Measurements from ENCODE around the gene ARMCX4.

Gene ARMCX4

DNA sequence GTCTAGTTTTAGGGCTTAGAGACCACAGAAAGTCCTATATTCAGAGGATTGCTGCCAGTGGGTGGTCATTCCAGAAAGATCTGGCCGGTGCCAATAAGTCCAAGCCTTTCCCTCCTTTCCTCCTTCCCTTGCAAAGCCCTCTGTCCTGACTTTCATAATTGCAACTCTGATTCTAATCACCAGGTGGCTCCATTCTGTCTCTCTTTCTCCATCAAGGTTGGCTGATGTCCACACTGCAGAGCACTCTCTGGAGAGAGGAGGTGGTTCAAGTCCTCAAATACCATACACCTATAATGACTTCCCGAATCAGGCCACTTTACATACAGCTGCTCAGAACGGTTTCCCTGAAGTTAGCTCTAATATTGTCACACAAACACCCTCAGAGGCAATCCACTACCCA, 22.4 kb upstream of the ARMCX4 start:
- peaks cover 0 to 3% (median under 1%) of the 10 kb centered on the region in 4 experiments for H3K36me3 ChIP-seq (ENCODE audit: control insufficient read depth in 4 of 4, insufficient read depth in 4 of 4, low read length in 3 of 4)
- WGBS (ENCODE audit: insufficient coverage): 68% methylated on average over 2 of the region's 3 CpGs
- no peaks in the 10 kb centered on the region for H3K27me3 ChIP-seq (replicated peaks in 2 of 5; ENCODE audit: control insufficient read depth in 4 of 5, insufficient read depth in 5 of 5, low read length in 4 of 5)
- H3K9me3 ChIP-seq (ENCODE audit: control extremely low read depth in 1 of 5, control insufficient read depth in 4 of 5, insufficient read depth in 2 of 5, low read depth in 1 of 5, low read length in 4 of 5): no peaks in the 10 kb centered on the region
- peak in 2 of 3 donors; percentile 3 to 17 for DNase-seq
- ChIA-PET CTCF (interaction anchor here (1.0 to 1.1 kb wide), 2 partner anchors 335 to 337 kb away, joined by 3 read pairs; no protein-coding TSS in a partner anchor), POLR2A (no interaction called here)
- no peaks in the 10 kb centered on the region for H3K4me1 ChIP-seq (ENCODE audit: control extremely low read depth in 1 of 4, control insufficient read depth in 4 of 4, insufficient read depth in 4 of 4, low read length in 3 of 4)
- H3K27ac ChIP-seq (ENCODE audit: insufficient read depth in 1 of 2, low read depth in 1 of 2, low read length in 2 of 2, poor library complexity in 1 of 2, severe bottlenecking in 2 of 2): no peak overlapping the region
- no peak overlapping the region for H3K4me3 ChIP-seq (ENCODE audit: control insufficient read depth in 1 of 7, extremely low read depth in 1 of 7, insufficient read depth in 4 of 7, low read depth in 2 of 7, low read length in 6 of 7)

DNA sequence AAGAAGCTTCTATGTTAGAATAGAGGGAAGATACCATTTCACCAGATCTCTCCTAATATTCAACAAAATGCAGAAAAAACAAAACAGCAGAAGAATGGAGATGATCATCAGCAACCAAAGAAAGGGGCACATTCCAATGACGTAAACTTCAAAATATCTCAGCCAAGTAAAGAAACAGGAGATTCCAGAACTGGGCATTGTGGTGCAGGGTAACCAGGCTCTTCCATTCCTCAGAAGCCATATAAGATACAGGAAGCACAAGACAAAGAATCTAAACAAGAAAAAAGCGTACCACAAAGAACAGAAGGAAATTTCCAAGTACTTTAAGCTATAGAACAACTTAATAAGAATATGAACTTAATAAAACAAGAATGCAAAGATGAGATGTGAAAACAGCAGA, 6.9 kb upstream of the ARMCX4 start:
- Histone ChIP-seq H3K36me3 (ENCODE audit: control insufficient read depth in 4 of 4, insufficient read depth in 4 of 4, low read length in 3 of 4) (no peaks in the 10 kb centered on the region), H3K27ac (ENCODE audit: insufficient read depth in 1 of 2, low read depth in 1 of 2, low read length in 2 of 2, poor library complexity in 1 of 2, severe bottlenecking in 2 of 2) (no peak overlapping the region), H3K27me3 (replicated peaks in 2 of 5; ENCODE audit: control insufficient read depth in 4 of 5, insufficient read depth in 5 of 5, low read length in 4 of 5) (no peaks in the 10 kb centered on the region), H3K4me3 (ENCODE audit: control insufficient read depth in 1 of 7, extremely low read depth in 1 of 7, insufficient read depth in 4 of 7, low read depth in 2 of 7, low read length in 6 of 7) (no peak overlapping the region), H3K9me3 (ENCODE audit: control extremely low read depth in 1 of 5, control insufficient read depth in 4 of 5, insufficient read depth in 2 of 5, low read depth in 1 of 5, low read length in 4 of 5) (no peaks in the 10 kb centered on the region), H3K4me1 (ENCODE audit: control extremely low read depth in 1 of 4, control insufficient read depth in 4 of 4, insufficient read depth in 4 of 4, low read length in 3 of 4) (no peaks in the 10 kb centered on the region)
- ChIA-PET CTCF (no interaction called here), POLR2A (no interaction called here)
- WGBS (ENCODE audit: insufficient coverage): 80% methylated on average over 1 of the region's 2 CpGs
- DNase-seq: no peak

DNA sequence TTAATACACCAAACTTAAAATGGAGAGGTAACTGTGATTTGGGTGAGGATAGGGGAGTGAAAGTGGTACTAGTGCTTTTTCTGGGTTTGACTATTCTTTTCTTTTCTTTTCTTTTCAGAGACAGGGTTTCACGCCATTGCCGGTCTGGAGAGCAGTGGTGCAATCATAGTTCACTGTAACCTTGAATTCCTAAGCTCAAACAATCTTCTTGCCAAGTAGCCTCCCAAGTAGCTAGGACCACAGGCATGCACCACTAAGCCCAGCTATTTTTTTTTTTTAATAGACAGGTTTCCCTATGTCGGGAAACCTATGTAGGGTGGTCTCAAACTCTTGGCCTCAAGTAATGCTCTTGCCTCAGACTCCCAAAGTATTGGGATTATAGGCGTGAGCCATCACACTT, 3.0 kb upstream of the ARMCX4 start:
- 95% methylated on average over 2 of the region's 4 CpGs for WGBS (ENCODE audit: insufficient coverage)
- POLR2A ChIA-PET: no interaction called here

DNA sequence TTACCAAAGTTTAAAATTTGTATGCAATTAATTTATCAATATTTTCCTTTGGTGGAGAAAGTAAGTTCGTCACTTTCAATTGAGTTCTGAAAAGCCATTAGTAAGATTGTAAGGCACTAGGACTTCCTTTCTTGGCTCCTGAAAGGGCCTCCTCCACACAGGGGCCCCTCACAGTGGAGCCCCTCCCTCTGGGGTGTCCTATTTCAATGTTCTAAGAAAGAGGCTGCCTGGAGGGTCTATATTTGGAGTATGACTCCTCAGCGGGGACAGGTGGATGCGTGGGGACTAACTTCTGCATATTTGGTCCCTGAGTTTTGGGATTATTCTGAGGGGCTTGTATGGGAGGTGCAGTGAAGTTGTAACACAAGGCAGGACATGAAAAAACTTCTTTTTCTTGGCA, 1.6 kb upstream of the ARMCX4 start:
- CTCF ChIA-PET: no interaction called here
- no peaks in the 10 kb centered on the region for H3K27me3 ChIP-seq (replicated peaks in 2 of 5; ENCODE audit: control insufficient read depth in 4 of 5, insufficient read depth in 5 of 5, low read length in 4 of 5)
- H3K27ac ChIP-seq (ENCODE audit: insufficient read depth in 1 of 2, low read depth in 1 of 2, low read length in 2 of 2, poor library complexity in 1 of 2, severe bottlenecking in 2 of 2): no peak overlapping the region
- POLR2A ChIA-PET: no interaction called here
- no CpG with 5 or more reads among the region's 3 CpGs for WGBS (ENCODE audit: insufficient coverage)
- peaks cover 0 to 8% (median 1%) of the 10 kb centered on the region in 4 experiments for H3K4me1 ChIP-seq (ENCODE audit: control extremely low read depth in 1 of 4, control insufficient read depth in 4 of 4, insufficient read depth in 4 of 4, low read length in 3 of 4)
- H3K9me3 ChIP-seq (ENCODE audit: control extremely low read depth in 1 of 5, control insufficient read depth in 4 of 5, insufficient read depth in 2 of 5, low read depth in 1 of 5, low read length in 4 of 5): no peaks in the 10 kb centered on the region
- H3K36me3 ChIP-seq (ENCODE audit: control insufficient read depth in 4 of 4, insufficient read depth in 4 of 4, low read length in 3 of 4): no peaks in the 10 kb centered on the region
- no peak overlapping the region for H3K4me3 ChIP-seq (ENCODE audit: control insufficient read depth in 1 of 7, extremely low read depth in 1 of 7, insufficient read depth in 4 of 7, low read depth in 2 of 7, low read length in 6 of 7)
- DNase-seq: no peak

More for the DNA sequence above, 3.0 kb upstream of the ARMCX4 start:
- Histone ChIP-seq H3K27ac (ENCODE audit: insufficient read depth in 1 of 2, low read depth in 1 of 2, low read length in 2 of 2, poor library complexity in 1 of 2, severe bottlenecking in 2 of 2) (no peak overlapping the region), H3K27me3 (replicated peaks in 2 of 5; ENCODE audit: control insufficient read depth in 4 of 5, insufficient read depth in 5 of 5, low read length in 4 of 5) (no peaks in the 10 kb centered on the region), H3K4me3 (ENCODE audit: control insufficient read depth in 1 of 7, extremely low read depth in 1 of 7, insufficient read depth in 4 of 7, low read depth in 2 of 7, low read length in 6 of 7) (no peak overlapping the region), H3K4me1 (ENCODE audit: control extremely low read depth in 1 of 4, control insufficient read depth in 4 of 4, insufficient read depth in 4 of 4, low read length in 3 of 4) (peaks cover 0 to 8% (median 1%) of the 10 kb centered on the region in 4 experiments), H3K9me3 (ENCODE audit: control extremely low read depth in 1 of 5, control insufficient read depth in 4 of 5, insufficient read depth in 2 of 5, low read depth in 1 of 5, low read length in 4 of 5) (no peaks in the 10 kb centered on the region), H3K36me3 (ENCODE audit: control insufficient read depth in 4 of 4, insufficient read depth in 4 of 4, low read length in 3 of 4) (no peaks in the 10 kb centered on the region)
- CTCF ChIA-PET: no interaction called here
- no peak for DNase-seq

DNA sequence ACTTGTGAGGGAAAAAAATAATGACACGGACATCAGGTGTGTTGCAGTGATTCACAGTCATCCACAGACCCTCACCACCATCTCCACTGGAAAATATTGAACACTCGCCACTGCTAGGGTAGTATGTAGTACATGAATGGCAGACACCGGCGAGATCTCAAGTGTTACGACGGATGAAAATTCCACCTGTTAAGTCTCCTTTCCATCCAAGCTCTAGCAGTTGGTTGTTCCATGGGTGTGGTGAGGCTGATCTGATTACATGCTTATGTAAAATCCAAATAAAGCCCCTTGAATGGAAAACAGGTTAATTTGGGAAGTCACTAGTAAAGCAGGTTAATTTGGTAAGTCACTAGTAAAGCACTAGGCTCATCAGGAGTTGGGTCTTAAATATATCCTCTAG, 1.1 kb upstream of the ARMCX4 start:
- H3K4me3 ChIP-seq (ENCODE audit: control insufficient read depth in 1 of 7, extremely low read depth in 1 of 7, insufficient read depth in 4 of 7, low read depth in 2 of 7, low read length in 6 of 7): no peak overlapping the region
- CTCF ChIA-PET: no interaction called here

DNA sequence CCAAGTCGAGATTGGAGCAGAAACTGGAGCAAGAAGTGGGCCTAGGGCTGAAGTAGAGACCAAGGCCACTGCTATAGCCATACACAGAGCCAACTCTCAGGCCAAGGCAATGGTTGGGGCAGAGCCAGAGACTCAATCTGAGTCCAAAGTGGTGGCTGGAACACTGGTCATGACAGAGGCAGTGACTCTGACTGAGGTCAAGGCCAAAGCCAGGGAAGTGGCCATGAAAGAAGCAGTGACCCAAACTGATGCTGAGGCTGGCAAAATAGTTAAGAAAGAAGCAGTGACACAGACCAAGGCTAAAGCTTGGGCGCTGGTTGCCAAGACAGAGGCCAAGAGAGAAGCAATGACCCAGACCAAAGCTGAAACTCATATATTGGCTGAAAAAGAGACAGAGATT, 3.5 kb downstream of the ARMCX4 start:
- CTCF ChIA-PET: no interaction called here
- no peaks in the 10 kb centered on the region for H3K27me3 ChIP-seq (replicated peaks in 2 of 5; ENCODE audit: control insufficient read depth in 4 of 5, insufficient read depth in 5 of 5, low read length in 4 of 5)
- no peak for DNase-seq
- H3K27ac ChIP-seq (ENCODE audit: insufficient read depth in 1 of 2, low read depth in 1 of 2, low read length in 2 of 2, poor library complexity in 1 of 2, severe bottlenecking in 2 of 2): no peak overlapping the region
- H3K4me1 ChIP-seq (ENCODE audit: control extremely low read depth in 1 of 4, control insufficient read depth in 4 of 4, insufficient read depth in 4 of 4, low read length in 3 of 4): peaks cover 0 to 8% (median 1%) of the 10 kb centered on the region in 4 experiments
- H3K4me3 ChIP-seq (ENCODE audit: control insufficient read depth in 1 of 7, extremely low read depth in 1 of 7, insufficient read depth in 4 of 7, low read depth in 2 of 7, low read length in 6 of 7): no peak overlapping the region
- H3K36me3 ChIP-seq (ENCODE audit: control insufficient read depth in 4 of 4, insufficient read depth in 4 of 4, low read length in 3 of 4): no peaks in the 10 kb centered on the region
- POLR2A ChIA-PET: no interaction called here
- H3K9me3 ChIP-seq (ENCODE audit: control extremely low read depth in 1 of 5, control insufficient read depth in 4 of 5, insufficient read depth in 2 of 5, low read depth in 1 of 5, low read length in 4 of 5): no peaks in the 10 kb centered on the region
- 63% methylated on average over 2 of the region's 2 CpGs for WGBS (ENCODE audit: insufficient coverage)

More for the DNA sequence above, 1.1 kb upstream of the ARMCX4 start:
- Histone ChIP-seq H3K27me3 (replicated peaks in 2 of 5; ENCODE audit: control insufficient read depth in 4 of 5, insufficient read depth in 5 of 5, low read length in 4 of 5) (no peaks in the 10 kb centered on the region), H3K27ac (ENCODE audit: insufficient read depth in 1 of 2, low read depth in 1 of 2, low read length in 2 of 2, poor library complexity in 1 of 2, severe bottlenecking in 2 of 2) (no peak overlapping the region), H3K36me3 (ENCODE audit: control insufficient read depth in 4 of 4, insufficient read depth in 4 of 4, low read length in 3 of 4) (no peaks in the 10 kb centered on the region), H3K4me1 (ENCODE audit: control extremely low read depth in 1 of 4, control insufficient read depth in 4 of 4, insufficient read depth in 4 of 4, low read length in 3 of 4) (peaks cover 0 to 8% (median 1%) of the 10 kb centered on the region in 4 experiments), H3K9me3 (ENCODE audit: control extremely low read depth in 1 of 5, control insufficient read depth in 4 of 5, insufficient read depth in 2 of 5, low read depth in 1 of 5, low read length in 4 of 5) (no peaks in the 10 kb centered on the region)
- POLR2A ChIA-PET: no interaction called here
- DNase-seq: no peak
- WGBS (ENCODE audit: insufficient coverage): 93% methylated on average over 3 of the region's 6 CpGs

DNA sequence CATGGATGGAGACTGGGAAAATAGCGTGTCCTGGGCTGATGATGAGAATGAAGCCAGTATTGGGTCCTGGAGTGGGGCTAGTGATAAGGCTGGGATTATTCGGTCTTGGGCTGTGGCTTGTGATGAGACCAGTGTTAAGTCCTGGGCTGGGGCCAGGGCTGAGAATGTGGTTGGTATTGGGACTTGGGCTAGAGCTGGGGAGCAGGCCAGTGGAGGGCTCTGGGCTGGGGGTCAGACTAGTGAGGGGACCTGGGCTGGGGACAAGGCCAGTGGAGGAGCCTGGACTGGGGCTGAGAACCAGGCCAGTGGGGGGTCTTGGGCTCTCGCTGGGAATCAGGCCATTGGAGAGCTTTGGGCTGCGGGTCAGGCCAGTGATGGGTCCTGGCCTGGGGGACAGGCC, 6.7 kb downstream of the ARMCX4 start:
- Histone ChIP-seq H3K4me1 (ENCODE audit: control extremely low read depth in 1 of 4, control insufficient read depth in 4 of 4, insufficient read depth in 4 of 4, low read length in 3 of 4) (no peaks in the 10 kb centered on the region), H3K9me3 (ENCODE audit: control extremely low read depth in 1 of 5, control insufficient read depth in 4 of 5, insufficient read depth in 2 of 5, low read depth in 1 of 5, low read length in 4 of 5) (no peaks in the 10 kb centered on the region), H3K27me3 (replicated peaks in 2 of 5; ENCODE audit: control insufficient read depth in 4 of 5, insufficient read depth in 5 of 5, low read length in 4 of 5) (no peaks in the 10 kb centered on the region), H3K27ac (ENCODE audit: insufficient read depth in 1 of 2, low read depth in 1 of 2, low read length in 2 of 2, poor library complexity in 1 of 2, severe bottlenecking in 2 of 2) (no peak overlapping the region), H3K36me3 (ENCODE audit: control insufficient read depth in 4 of 4, insufficient read depth in 4 of 4, low read length in 3 of 4) (no peaks in the 10 kb centered on the region), H3K4me3 (ENCODE audit: control insufficient read depth in 1 of 7, extremely low read depth in 1 of 7, insufficient read depth in 4 of 7, low read depth in 2 of 7, low read length in 6 of 7) (no peak overlapping the region)
- POLR2A ChIA-PET: no interaction called here
- no peak for DNase-seq
- WGBS (ENCODE audit: insufficient coverage): 90% methylated on average over 4 of the region's 4 CpGs
- CTCF ChIA-PET: no interaction called here
